Cardiac fibroblast (primary cell): Measurements from ENCODE around the gene TOMM7.

Experiments
- DNase-seq, 2 donors: peaks; one replicate each; pipeline versions ENCODE4 v3.0.0 to v3.0.0-alpha.2; 2010; ENCODE audit warnings: low read depth in 2 of 2
- H3K4me3 ChIP-seq, 2 donors: replicated peaks in 1 of 2; 1 replicate in 1 of 2; 2 replicates in 1 of 2; pipeline ENCODE4 v1.5.1; 2011; ENCODE audit warnings: low read depth in 2 of 2, low read length in 2 of 2, mild to moderate bottlenecking in 2 of 2, moderate library complexity in 1 of 2
- TF ChIP-seq, protein P1 (sequence below): IDR thresholded peaks from one replicate; pipeline ENCODE4 v1.5.1; 2011; ENCODE audit warnings: low read depth, mild to moderate bottlenecking, low read length, inconsistent platforms

Gene TOMM7

DNA sequence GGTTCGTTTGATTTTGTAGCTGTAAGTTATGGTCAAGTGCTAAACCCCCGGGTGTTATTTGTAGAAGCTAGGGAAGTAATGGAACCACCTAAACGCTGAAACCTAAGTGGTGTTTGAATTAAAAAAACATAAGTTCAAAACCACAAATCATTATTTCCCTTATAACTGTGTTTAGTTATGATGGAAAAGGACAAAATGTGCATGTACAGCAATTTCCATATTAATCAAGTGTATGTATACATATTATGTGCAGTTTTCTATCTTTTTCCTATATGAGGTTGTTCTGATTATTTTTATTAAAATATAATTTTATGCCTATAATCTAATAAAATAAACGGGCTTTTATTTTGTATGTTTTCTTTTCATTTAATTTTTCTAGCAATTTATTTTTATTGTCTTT lies 49.8 kb downstream of the TOMM7 start:
- no peak for DNase-seq
- H3K4me3 ChIP-seq = no peak overlapping the region
- TF ChIP-seq, protein P1, sequence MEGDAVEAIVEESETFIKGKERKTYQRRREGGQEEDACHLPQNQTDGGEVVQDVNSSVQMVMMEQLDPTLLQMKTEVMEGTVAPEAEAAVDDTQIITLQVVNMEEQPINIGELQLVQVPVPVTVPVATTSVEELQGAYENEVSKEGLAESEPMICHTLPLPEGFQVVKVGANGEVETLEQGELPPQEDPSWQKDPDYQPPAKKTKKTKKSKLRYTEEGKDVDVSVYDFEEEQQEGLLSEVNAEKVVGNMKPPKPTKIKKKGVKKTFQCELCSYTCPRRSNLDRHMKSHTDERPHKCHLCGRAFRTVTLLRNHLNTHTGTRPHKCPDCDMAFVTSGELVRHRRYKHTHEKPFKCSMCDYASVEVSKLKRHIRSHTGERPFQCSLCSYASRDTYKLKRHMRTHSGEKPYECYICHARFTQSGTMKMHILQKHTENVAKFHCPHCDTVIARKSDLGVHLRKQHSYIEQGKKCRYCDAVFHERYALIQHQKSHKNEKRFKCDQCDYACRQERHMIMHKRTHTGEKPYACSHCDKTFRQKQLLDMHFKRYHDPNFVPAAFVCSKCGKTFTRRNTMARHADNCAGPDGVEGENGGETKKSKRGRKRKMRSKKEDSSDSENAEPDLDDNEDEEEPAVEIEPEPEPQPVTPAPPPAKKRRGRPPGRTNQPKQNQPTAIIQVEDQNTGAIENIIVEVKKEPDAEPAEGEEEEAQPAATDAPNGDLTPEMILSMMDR = no peak

DNA sequence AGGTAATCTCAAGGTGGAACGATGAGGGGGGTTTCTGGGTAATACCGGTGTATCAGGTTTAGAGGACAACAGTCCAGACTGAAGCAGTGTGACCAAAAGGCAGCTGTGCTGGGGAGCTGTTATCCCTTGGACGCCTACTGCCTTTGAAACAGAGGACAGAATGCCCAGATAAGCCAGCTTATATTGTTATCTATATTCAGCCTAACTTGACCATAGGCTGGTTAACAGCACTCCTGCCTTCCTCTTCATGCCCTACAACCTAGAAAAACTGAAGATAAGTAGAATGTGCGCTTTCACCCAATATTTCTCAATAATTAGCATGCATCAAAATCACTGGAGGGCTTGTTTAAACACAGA lies 50.8 kb downstream of the TOMM7 start:
- no peak for DNase-seq
- TF ChIP-seq, protein P1 = no peak

DNA sequence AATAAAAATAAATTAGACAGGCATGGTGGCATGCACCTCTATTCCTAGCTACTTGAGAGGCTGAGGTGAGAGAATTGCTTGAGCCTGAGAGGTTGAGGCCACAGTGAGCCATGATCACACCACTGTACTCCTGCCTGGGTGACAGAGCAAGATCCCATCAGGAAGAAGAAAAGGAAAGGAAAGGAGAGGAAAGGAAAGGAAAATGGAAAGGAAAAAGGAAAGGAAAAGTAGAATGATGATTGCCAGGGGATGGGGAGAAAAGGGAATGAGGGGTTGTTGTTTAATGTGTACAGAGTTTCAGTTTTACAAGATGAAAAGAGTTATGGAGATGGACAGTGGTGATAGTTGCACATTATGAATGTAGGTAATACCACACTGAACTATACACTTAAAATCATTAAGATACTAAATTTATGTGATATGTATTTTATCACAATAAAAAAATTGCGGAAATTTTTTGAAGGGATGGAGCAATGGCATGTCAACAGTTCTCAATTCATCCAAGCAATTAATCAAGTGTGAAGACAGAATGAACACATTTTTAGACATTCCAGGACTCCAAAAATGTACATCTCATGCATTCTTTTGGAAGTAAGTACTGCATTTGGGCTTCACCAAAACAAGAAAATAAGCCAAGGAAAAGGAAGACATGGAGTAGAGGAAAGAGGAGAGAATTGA lies 51.3 kb downstream of the TOMM7 start:
- no peak overlapping the region for H3K4me3 ChIP-seq
- TF ChIP-seq, protein P1 = no peak
- no peak for DNase-seq

More for the DNA sequence above, 50.8 kb downstream of the TOMM7 start:
- H3K4me3 ChIP-seq = no peak overlapping the region

DNA sequence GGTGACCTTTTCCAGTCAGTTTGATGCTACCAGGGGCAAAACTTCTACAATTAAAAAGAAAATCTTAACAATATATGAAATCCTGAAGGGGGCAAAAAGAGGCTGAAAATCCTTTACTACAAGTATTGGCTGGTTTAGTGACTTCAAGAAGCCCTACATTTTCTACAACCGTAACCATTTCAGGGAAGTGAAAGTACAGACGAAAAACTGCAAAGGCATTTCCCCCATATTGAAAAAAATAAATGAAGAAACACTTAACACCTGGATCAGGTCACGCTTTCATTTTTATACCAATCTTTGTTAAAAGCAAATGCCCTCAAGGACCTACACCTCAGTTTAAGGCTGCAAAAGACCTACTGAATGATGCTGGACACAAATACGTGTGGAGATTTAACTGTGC lies 57.0 kb downstream of the TOMM7 start:
- TF ChIP-seq, protein P1 = no peak
- no peak for DNase-seq
- H3K4me3 ChIP-seq = no peak overlapping the region
